Measurements from ENCODE around the gene LOX.

Gene LOX

DNA sequence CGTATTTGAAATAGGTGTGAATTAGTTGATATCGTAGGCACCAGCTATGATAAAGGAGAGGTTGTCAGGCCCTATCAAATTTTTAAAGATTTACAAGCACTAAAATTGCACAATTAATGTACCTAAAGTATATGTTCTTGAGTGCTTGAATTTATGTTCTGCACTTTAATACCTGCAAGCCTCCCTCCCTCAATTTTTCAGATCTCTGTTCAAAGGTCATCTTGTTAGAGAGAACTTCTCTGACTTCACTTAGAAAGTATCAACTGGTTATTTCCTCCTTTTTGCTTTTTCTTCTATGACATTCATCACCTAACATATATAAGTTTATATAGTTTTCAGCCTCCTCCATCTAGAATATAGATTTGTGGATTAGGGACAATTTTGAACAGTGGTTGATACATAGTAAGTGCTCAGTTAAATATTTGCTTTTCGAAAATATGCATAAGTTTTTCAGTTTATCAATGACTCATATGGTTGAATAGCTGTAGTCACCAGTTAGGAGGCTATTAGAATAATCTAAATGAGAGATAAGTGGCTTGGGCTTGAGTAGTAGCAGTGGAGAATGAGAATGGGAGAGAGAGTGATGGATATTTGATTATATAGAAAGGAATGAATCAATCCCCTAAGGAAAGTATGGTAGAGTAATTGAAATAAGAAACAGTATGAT lies 37.3 kb downstream of the LOX start:
- no peak overlapping the region for H3K4me3 ChIP-seq (ENCODE audit: low read length)
- no peak overlapping the region for H2AK5ac ChIP-seq (ENCODE audit: low read length)
- H3K18ac ChIP-seq (ENCODE audit: low read length): no peak overlapping the region
- no peak overlapping the region for H2BK120ac ChIP-seq (ENCODE audit: low read depth, low read length)
- no peak overlapping the region for H3K4me2 ChIP-seq (ENCODE audit: low read length)
- H3K79me1 ChIP-seq (ENCODE audit: low read length): no peaks in the 10 kb centered on the region
- no peak overlapping the region for H2BK15ac ChIP-seq (replicated peaks; ENCODE audit: low read depth)
- no peaks in the 10 kb centered on the region for H3K4me1 ChIP-seq (ENCODE audit: control insufficient read depth, low read depth, low read length)
- H3K36me3 ChIP-seq (ENCODE audit: control insufficient read depth, insufficient read depth, low read length): no peaks in the 10 kb centered on the region
- no peak overlapping the region for H3K23ac ChIP-seq (ENCODE audit: low read length)
- WGBS (ENCODE audit: extremely low coverage, insufficient coverage, low lambda C conversion rate): no CpG with 5 or more reads among the region's 3 CpGs
- no peaks in the 10 kb centered on the region for H3K27me3 ChIP-seq (ENCODE audit: insufficient read depth, low read length, poor library complexity)
- no peak overlapping the region for H3K4ac ChIP-seq (ENCODE audit: low read depth, low read length)
- H3K27ac ChIP-seq (ENCODE audit: low read depth, low read length): no peak overlapping the region
- no peak for DNase-seq
- H2BK5ac ChIP-seq (ENCODE audit: low read length): no peak overlapping the region
- H3K79me2 ChIP-seq (ENCODE audit: control insufficient read depth, insufficient read depth, low read length): no peaks in the 10 kb centered on the region
- no peak overlapping the region for H4K8ac ChIP-seq (ENCODE audit: low read depth, low read length)
- no peak overlapping the region for H3K56ac ChIP-seq (ENCODE audit: low read length)
- H4K5ac ChIP-seq (ENCODE audit: low read length): no peak overlapping the region
- no peak overlapping the region for H3K9ac ChIP-seq (ENCODE audit: low read length)

GRCh38 chr5:122036326-122036725 lies 41.7 kb downstream of the LOX start:
- no CpG with 5 or more reads among the region's 4 CpGs for WGBS (ENCODE audit: extremely low coverage, insufficient coverage, low lambda C conversion rate)
- Histone ChIP-seq H3K79me1 (ENCODE audit: low read length) (no peaks in the 10 kb centered on the region), H3K18ac (ENCODE audit: low read length) (no peak overlapping the region), H2BK5ac (ENCODE audit: low read length) (no peak overlapping the region), H3K27me3 (ENCODE audit: insufficient read depth, low read length, poor library complexity) (no peaks in the 10 kb centered on the region), H3K9ac (ENCODE audit: low read length) (no peak overlapping the region), H3K4me1 (ENCODE audit: control insufficient read depth, low read depth, low read length) (no peaks in the 10 kb centered on the region), H2BK15ac (replicated peaks; ENCODE audit: low read depth) (no peak overlapping the region), H3K4ac (ENCODE audit: low read depth, low read length) (no peak overlapping the region), H3K23ac (ENCODE audit: low read length) (no peak overlapping the region), H3K4me3 (ENCODE audit: low read length) (no peak overlapping the region), H2AK5ac (ENCODE audit: low read length) (no peak overlapping the region), H4K5ac (ENCODE audit: low read length) (no peak overlapping the region), H3K36me3 (ENCODE audit: control insufficient read depth, insufficient read depth, low read length) (no peaks in the 10 kb centered on the region), H3K4me2 (ENCODE audit: low read length) (no peak overlapping the region), H3K79me2 (ENCODE audit: control insufficient read depth, insufficient read depth, low read length) (no peaks in the 10 kb centered on the region), H3K27ac (ENCODE audit: low read depth, low read length) (no peak overlapping the region), H4K8ac (ENCODE audit: low read depth, low read length) (no peak overlapping the region), H2BK120ac (ENCODE audit: low read depth, low read length) (no peak overlapping the region), H3K56ac (ENCODE audit: low read length) (no peak overlapping the region)
- DNase-seq: no peak

DNA sequence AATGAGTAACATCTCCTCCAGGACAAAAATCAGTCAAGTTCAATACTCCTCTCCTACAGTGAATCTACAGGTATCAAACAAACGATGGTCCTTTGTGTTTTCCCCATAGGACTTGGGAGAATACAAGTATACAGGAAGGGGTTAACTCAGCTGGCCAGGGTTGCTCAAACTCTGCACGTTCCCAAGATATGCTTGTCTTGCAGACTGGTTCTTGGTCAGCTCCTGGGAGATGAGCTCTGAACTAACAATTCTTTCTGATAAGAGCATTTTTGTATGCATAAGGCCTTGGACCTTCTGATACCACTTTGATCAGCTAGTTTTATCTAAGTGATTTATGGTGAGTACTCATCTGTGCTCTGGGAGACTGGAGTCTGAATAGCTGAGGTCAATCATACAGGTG lies 42.1 kb downstream of the LOX start:
- Histone ChIP-seq H3K23ac (ENCODE audit: low read length) (no peak overlapping the region), H2BK5ac (ENCODE audit: low read length) (no peak overlapping the region), H3K56ac (ENCODE audit: low read length) (no peak overlapping the region), H3K9ac (ENCODE audit: low read length) (no peak overlapping the region), H3K27ac (ENCODE audit: low read depth, low read length) (no peak overlapping the region), H3K4me1 (ENCODE audit: control insufficient read depth, low read depth, low read length) (no peaks in the 10 kb centered on the region), H2BK120ac (ENCODE audit: low read depth, low read length) (no peak overlapping the region), H3K79me1 (ENCODE audit: low read length) (no peaks in the 10 kb centered on the region), H3K18ac (ENCODE audit: low read length) (no peak overlapping the region), H3K36me3 (ENCODE audit: control insufficient read depth, insufficient read depth, low read length) (no peaks in the 10 kb centered on the region), H2BK15ac (replicated peaks; ENCODE audit: low read depth) (no peak overlapping the region), H3K4ac (ENCODE audit: low read depth, low read length) (no peak overlapping the region), H2AK5ac (ENCODE audit: low read length) (no peak overlapping the region), H3K4me2 (ENCODE audit: low read length) (no peak overlapping the region), H3K4me3 (ENCODE audit: low read length) (no peak overlapping the region), H3K79me2 (ENCODE audit: control insufficient read depth, insufficient read depth, low read length) (no peaks in the 10 kb centered on the region), H3K27me3 (ENCODE audit: insufficient read depth, low read length, poor library complexity) (no peaks in the 10 kb centered on the region), H4K5ac (ENCODE audit: low read length) (no peak overlapping the region), H4K8ac (ENCODE audit: low read depth, low read length) (no peak overlapping the region)
- DNase-seq: peak; percentile 12
- no CpG with 5 or more reads among the region's 2 CpGs for WGBS (ENCODE audit: extremely low coverage, insufficient coverage, low lambda C conversion rate)

GRCh38 chr5:122031836-122032235 lies 46.2 kb downstream of the LOX start:
- no peak for DNase-seq

GRCh38 chr5:122030251-122030650 lies 47.8 kb downstream of the LOX start:
- Histone ChIP-seq H3K18ac (ENCODE audit: low read length) (no peak overlapping the region), H2BK15ac (replicated peaks; ENCODE audit: low read depth) (no peak overlapping the region), H3K27me3 (ENCODE audit: insufficient read depth, low read length, poor library complexity) (no peaks in the 10 kb centered on the region), H3K9ac (ENCODE audit: low read length) (no peak overlapping the region), H3K56ac (ENCODE audit: low read length) (no peak overlapping the region), H3K36me3 (ENCODE audit: control insufficient read depth, insufficient read depth, low read length) (no peaks in the 10 kb centered on the region), H4K8ac (ENCODE audit: low read depth, low read length) (no peak overlapping the region), H3K4me3 (ENCODE audit: low read length) (no peak overlapping the region), H3K79me1 (ENCODE audit: low read length) (no peaks in the 10 kb centered on the region), H2AK5ac (ENCODE audit: low read length) (no peak overlapping the region), H2BK5ac (ENCODE audit: low read length) (no peak overlapping the region), H3K23ac (ENCODE audit: low read length) (no peak overlapping the region), H3K79me2 (ENCODE audit: control insufficient read depth, insufficient read depth, low read length) (no peaks in the 10 kb centered on the region), H3K4ac (ENCODE audit: low read depth, low read length) (no peak overlapping the region), H3K27ac (ENCODE audit: low read depth, low read length) (no peak overlapping the region), H3K4me1 (ENCODE audit: control insufficient read depth, low read depth, low read length) (no peaks in the 10 kb centered on the region), H2BK120ac (ENCODE audit: low read depth, low read length) (no peak overlapping the region), H3K4me2 (ENCODE audit: low read length) (no peak overlapping the region), H4K5ac (ENCODE audit: low read length) (no peak overlapping the region)
- DNase-seq: peak; percentile 45

More at GRCh38 chr5:122031836-122032235, 46.2 kb downstream of the LOX start:
- Histone ChIP-seq H2BK120ac (ENCODE audit: low read depth, low read length) (no peak overlapping the region), H3K4ac (ENCODE audit: low read depth, low read length) (no peak overlapping the region), H3K23ac (ENCODE audit: low read length) (no peak overlapping the region), H3K79me2 (ENCODE audit: control insufficient read depth, insufficient read depth, low read length) (no peaks in the 10 kb centered on the region), H3K4me3 (ENCODE audit: low read length) (no peak overlapping the region), H4K5ac (ENCODE audit: low read length) (no peak overlapping the region), H3K27ac (ENCODE audit: low read depth, low read length) (no peak overlapping the region), H3K56ac (ENCODE audit: low read length) (no peak overlapping the region), H2BK5ac (ENCODE audit: low read length) (no peak overlapping the region), H2AK5ac (ENCODE audit: low read length) (no peak overlapping the region), H3K27me3 (ENCODE audit: insufficient read depth, low read length, poor library complexity) (no peaks in the 10 kb centered on the region), H3K9ac (ENCODE audit: low read length) (no peak overlapping the region), H3K36me3 (ENCODE audit: control insufficient read depth, insufficient read depth, low read length) (no peaks in the 10 kb centered on the region), H2BK15ac (replicated peaks; ENCODE audit: low read depth) (no peak overlapping the region), H4K8ac (ENCODE audit: low read depth, low read length) (no peak overlapping the region), H3K18ac (ENCODE audit: low read length) (no peak overlapping the region), H3K79me1 (ENCODE audit: low read length) (no peaks in the 10 kb centered on the region), H3K4me1 (ENCODE audit: control insufficient read depth, low read depth, low read length) (no peaks in the 10 kb centered on the region), H3K4me2 (ENCODE audit: low read length) (no peak overlapping the region)
- no CpG with 5 or more reads among the region's 2 CpGs for WGBS (ENCODE audit: extremely low coverage, insufficient coverage, low lambda C conversion rate)

GRCh38 chr5:122029818-122030217 lies 48.2 kb downstream of the LOX start:
- Histone ChIP-seq H3K56ac (ENCODE audit: low read length) (no peak overlapping the region), H4K8ac (ENCODE audit: low read depth, low read length) (no peak overlapping the region), H3K23ac (ENCODE audit: low read length) (no peak overlapping the region), H3K4me1 (ENCODE audit: control insufficient read depth, low read depth, low read length) (no peaks in the 10 kb centered on the region), H3K4me3 (ENCODE audit: low read length) (no peak overlapping the region), H3K27me3 (ENCODE audit: insufficient read depth, low read length, poor library complexity) (no peaks in the 10 kb centered on the region), H2BK120ac (ENCODE audit: low read depth, low read length) (no peak overlapping the region), H3K4me2 (ENCODE audit: low read length) (no peak overlapping the region), H4K5ac (ENCODE audit: low read length) (no peak overlapping the region), H3K18ac (ENCODE audit: low read length) (no peak overlapping the region), H3K4ac (ENCODE audit: low read depth, low read length) (no peak overlapping the region), H3K9ac (ENCODE audit: low read length) (no peak overlapping the region), H3K36me3 (ENCODE audit: control insufficient read depth, insufficient read depth, low read length) (no peaks in the 10 kb centered on the region), H2BK5ac (ENCODE audit: low read length) (no peak overlapping the region), H3K27ac (ENCODE audit: low read depth, low read length) (no peak overlapping the region), H3K79me2 (ENCODE audit: control insufficient read depth, insufficient read depth, low read length) (no peaks in the 10 kb centered on the region), H2AK5ac (ENCODE audit: low read length) (no peak overlapping the region), H3K79me1 (ENCODE audit: low read length) (no peaks in the 10 kb centered on the region), H2BK15ac (replicated peaks; ENCODE audit: low read depth) (no peak overlapping the region)
- WGBS (ENCODE audit: extremely low coverage, insufficient coverage, low lambda C conversion rate): no CpG with 5 or more reads among the region's 1 CpG
- no peak for DNase-seq
